PC-3 (cell line): ENCODE measurements around the gene SOX30. TPM values are rescaled to one million over a fixed set of nuclear protein-coding genes. Genes with fewer than 3 reads are reported as not detected.
A peak's percentile ranks its signal among the peaks of the same experiment; 100 is the strongest.

Source experiments
- ATAC-seq: fragments of 200-7000 bp; cut with Tn5 transposase; 2 replicates; pipeline ENCODE4 v1.9.1; 2020; ENCODE audit warnings: mild to moderate bottlenecking, moderate library complexity
- BruUV-seq: library from RNA; stranded (reverse); fragments of 400-500 nt; replicated peaks from 2 replicates; lab custom pipeline; 2021; lab: Mats Ljungman, UMichigan
- CTCF ChIA-PET: fragments of 300-600 bp; sonication (Branson Sonifier 250); formaldehyde crosslinking; loops from one replicate; lab custom pipeline; 2022; ENCODE audit warnings: antibody characterized with exemption; lab: Charles Lee
- POLR2A ChIA-PET: fragments of 300-600 bp; sonication (Branson Sonifier 250); formaldehyde crosslinking; loops from one replicate; lab custom pipeline; 2022; ENCODE audit warnings: antibody characterized with exemption; ENCODE audit not compliant: unreplicated experiment; lab: Charles Lee
- DNase-seq: peaks from one replicate; pipeline ENCODE4 v3.0.0-alpha.2; 2015
- H2AFZ ChIP-seq: fragments of 300-600 bp; sonication (generic); 2 replicates; pipeline ENCODE4 v1.6.0; 2016; ENCODE audit warnings: antibody characterized with exemption, low read length
- H3F3A ChIP-seq: fragments of 300-600 bp; sonication (generic); one replicate; pipeline ENCODE4 v1.6.0; 2017; ENCODE audit warnings: antibody characterized with exemption, low read length, control low read depth, mild to moderate bottlenecking; ENCODE audit not compliant: unreplicated experiment
- H3K27ac ChIP-seq: fragments of 300-600 bp; sonication (generic); 2 replicates; pipeline ENCODE4 v1.5.1; 2016; ENCODE audit warnings: mild to moderate bottlenecking, low read length
- H3K27me3 ChIP-seq: fragments of 300-600 bp; sonication (generic); 2 replicates; pipeline ENCODE4 v1.6.1; 2016; ENCODE audit warnings: low read length, mixed read lengths
- H3K36me3 ChIP-seq: fragments of 300-600 bp; sonication (generic); 2 replicates; pipeline ENCODE4 v1.6.1; 2016; ENCODE audit warnings: low read depth, mixed run types, low read length, mixed read lengths
- H3K4me1 ChIP-seq: fragments of 300-600 bp; sonication (generic); 2 replicates; pipeline ENCODE4 v1.5.1; 2016; ENCODE audit warnings: low read length; ENCODE audit not compliant: insufficient read depth
- H3K4me2 ChIP-seq: fragments of 300-600 bp; sonication (generic); 2 replicates; pipeline ENCODE4 v1.6.0; 2016; ENCODE audit warnings: low read length
- H3K4me3 ChIP-seq: fragments of 300-600 bp; sonication (generic); 2 replicates; pipeline ENCODE4 v1.5.1; 2016; ENCODE audit warnings: mild to moderate bottlenecking, low read length, mixed read lengths
- H3K79me2 ChIP-seq: fragments of 300-600 bp; sonication (generic); 2 replicates; pipeline ENCODE4 v1.6.1; 2017; ENCODE audit warnings: low read length, mixed read lengths
- H3K9ac ChIP-seq: fragments of 300-600 bp; sonication (generic); 2 replicates; pipeline ENCODE4 v1.6.0; 2016; ENCODE audit warnings: mild to moderate bottlenecking, low read length
- H3K9me2 ChIP-seq: fragments of 300-600 bp; sonication (generic); replicated peaks from 2 replicates; pipeline ENCODE4 v1.6.1; 2016; ENCODE audit warnings: mixed run types, low read length, mixed read lengths
- H3K9me3 ChIP-seq: fragments of 300-600 bp; sonication (generic); 2 replicates; pipeline ENCODE4 v1.6.1; 2016; ENCODE audit warnings: low read length, mixed read lengths
- H4K20me1 ChIP-seq: fragments of 300-600 bp; sonication (generic); 2 replicates; pipeline ENCODE4 v1.6.1; 2016; ENCODE audit warnings: low read length, mixed read lengths
- EZH2 ChIP-seq: fragments of 300-600 bp; sonication (generic); IDR thresholded peaks from one replicate; pipeline ENCODE4 v1.6.1; 2017; ENCODE audit warnings: antibody characterized with exemption, mild to moderate bottlenecking, low read length; ENCODE audit not compliant: unreplicated experiment
- EZH2phosphoT487 ChIP-seq: fragments of 300-600 bp; sonication (generic); IDR thresholded peaks from 2 replicates; pipeline ENCODE4 v1.6.1; 2018; ENCODE audit warnings: mild to moderate bottlenecking, antibody characterized with exemption, low read length, borderline replicate concordance
- intact Hi-C: fragments of 100-400 bp; cut with micrococcal nuclease; formaldehyde crosslinking; loops from 2 replicates; pipeline ENCODE4 v1.9.0; 2023
- total RNA-seq: library from RNA; depleted of rRNA; stranded (reverse); fragments of >200 nt; gene quantifications from 2 replicates; pipeline ENCODE4 v1.2.3, GENCODE V29; 2014
- TF ChIP-seq, protein P1 (sequence below): fragments of 300-600 bp; sonication (generic); conservative IDR thresholded peaks from 2 replicates; pipeline ENCODE4 v1.5.1; 2017; ENCODE audit warnings: antibody characterized with exemption, low read depth, mild to moderate bottlenecking, low read length

Gene SOX30
- total RNA-seq, 1 experiment from 2014 or later, result 0.51 TPM

DNA sequence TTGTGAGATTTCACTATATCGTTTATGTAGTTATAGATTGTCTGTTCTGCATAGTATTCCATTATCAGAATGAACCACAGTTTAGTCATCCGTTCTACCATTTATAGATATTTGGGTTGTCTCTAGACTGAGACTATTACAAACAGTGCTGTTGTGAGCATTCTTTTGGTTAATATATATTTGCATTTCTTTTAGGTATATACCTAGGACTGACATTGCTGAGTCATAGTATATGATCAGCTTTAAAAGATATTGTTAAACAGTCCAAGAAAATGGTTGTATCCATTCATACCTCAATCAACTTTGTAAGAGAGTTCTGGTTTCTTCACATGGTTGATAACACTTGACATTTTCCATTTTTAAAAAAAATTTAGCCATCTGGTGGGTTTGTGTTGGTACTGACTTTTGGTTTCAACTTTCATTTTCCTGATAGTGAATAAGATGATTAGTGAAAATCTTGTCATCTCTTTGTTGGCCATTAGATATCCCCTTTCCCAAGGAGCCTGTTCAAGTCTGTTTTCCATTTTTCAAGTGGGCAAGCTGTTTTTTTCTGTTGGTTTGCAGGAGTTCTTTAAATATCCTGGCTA, 53.8 kb downstream of the SOX30 start:
- H2AFZ ChIP-seq, result peak overlapping the region; percentile 33
- CTCF ChIA-PET, result interaction anchor here (1.1 kb wide), 1 partner anchor 145 kb away, joined by 4 read pairs; the partner anchor contains the start of gene LSM11

DNA sequence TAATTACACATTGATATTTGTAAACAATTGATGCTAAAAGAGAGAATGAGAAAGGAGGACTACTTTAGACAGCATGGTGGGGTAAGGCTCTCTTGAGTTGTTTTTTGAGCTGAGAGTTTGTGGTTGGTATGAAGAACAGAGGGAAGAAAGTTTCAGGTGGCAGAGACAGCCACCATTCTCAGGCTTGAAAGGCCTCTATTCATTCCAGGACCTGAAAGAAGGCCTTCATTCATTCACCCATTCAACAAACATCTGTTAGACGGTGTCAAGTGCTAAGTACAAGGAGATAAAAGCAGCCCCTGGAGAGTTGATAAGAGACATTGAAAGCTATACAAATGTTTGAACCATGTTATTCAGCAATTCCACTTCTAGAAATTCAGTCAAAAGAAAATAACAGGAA, 55.0 kb downstream of the SOX30 start:
- ATAC-seq (no peak), DNase-seq (no peak)
- 0 out of 2 replicates have a peak overlapping the region, but pooled peaks have one; percentile 83 for H3K27ac ChIP-seq
- no peaks in the 10 kb centered on the region for H3K79me2 ChIP-seq
- H3K4me2 ChIP-seq, result no peak overlapping the region
- no peaks in the 10 kb centered on the region for H3K27me3 ChIP-seq
- no peak overlapping the region for H3K9ac ChIP-seq
- H3K4me1 ChIP-seq, result peaks cover 29% of the 10 kb centered on the region
- no peaks in the 10 kb centered on the region for H3K9me2 ChIP-seq
- no peaks in the 10 kb centered on the region for H4K20me1 ChIP-seq
- H3K36me3 ChIP-seq, result no peaks in the 10 kb centered on the region
- no peaks in the 10 kb centered on the region for H3K9me3 ChIP-seq
- intact Hi-C loops, result no loop called here
- no peaks in the 10 kb centered on the region for H3F3A ChIP-seq
- peak overlapping the region; percentile 11; the same call in 1 of the 2 replicates for H2AFZ ChIP-seq
- ChIA-PET POLR2A (interaction anchor here (0.6 kb wide), 1 partner anchor 11 kb away, joined by 4 read pairs; no protein-coding TSS in a partner anchor), CTCF (interaction anchor here (1.1 kb wide), 1 partner anchor 146 kb away, joined by 4 read pairs; the partner anchor contains the start of gene LSM11)
- no peak overlapping the region for H3K4me3 ChIP-seq
- TF ChIP-seq EZH2, result no peak
- TF ChIP-seq, protein P1, sequence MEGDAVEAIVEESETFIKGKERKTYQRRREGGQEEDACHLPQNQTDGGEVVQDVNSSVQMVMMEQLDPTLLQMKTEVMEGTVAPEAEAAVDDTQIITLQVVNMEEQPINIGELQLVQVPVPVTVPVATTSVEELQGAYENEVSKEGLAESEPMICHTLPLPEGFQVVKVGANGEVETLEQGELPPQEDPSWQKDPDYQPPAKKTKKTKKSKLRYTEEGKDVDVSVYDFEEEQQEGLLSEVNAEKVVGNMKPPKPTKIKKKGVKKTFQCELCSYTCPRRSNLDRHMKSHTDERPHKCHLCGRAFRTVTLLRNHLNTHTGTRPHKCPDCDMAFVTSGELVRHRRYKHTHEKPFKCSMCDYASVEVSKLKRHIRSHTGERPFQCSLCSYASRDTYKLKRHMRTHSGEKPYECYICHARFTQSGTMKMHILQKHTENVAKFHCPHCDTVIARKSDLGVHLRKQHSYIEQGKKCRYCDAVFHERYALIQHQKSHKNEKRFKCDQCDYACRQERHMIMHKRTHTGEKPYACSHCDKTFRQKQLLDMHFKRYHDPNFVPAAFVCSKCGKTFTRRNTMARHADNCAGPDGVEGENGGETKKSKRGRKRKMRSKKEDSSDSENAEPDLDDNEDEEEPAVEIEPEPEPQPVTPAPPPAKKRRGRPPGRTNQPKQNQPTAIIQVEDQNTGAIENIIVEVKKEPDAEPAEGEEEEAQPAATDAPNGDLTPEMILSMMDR, result no peak
- TF ChIP-seq EZH2phosphoT487, result no peak
- no TSS peak for BruUV-seq

More for the DNA sequence above, 53.8 kb downstream of the SOX30 start:
- peaks cover 31% of the 10 kb centered on the region for H3K4me1 ChIP-seq
- H3F3A ChIP-seq, result peaks cover 6% of the 10 kb centered on the region
- no peak overlapping the region for H3K4me3 ChIP-seq
- BruUV-seq, result no TSS peak
- peak overlapping the region; percentile 15 for H3K4me2 ChIP-seq
- no peaks in the 10 kb centered on the region for H3K9me2 ChIP-seq
- H3K27me3 ChIP-seq, result no peaks in the 10 kb centered on the region
- TF ChIP-seq EZH2phosphoT487 (no peak), EZH2 (no peak)
- TF ChIP-seq, protein P1, result no peak
- intact Hi-C loops, result no loop called here
- peak overlapping the region; percentile 83 for H3K27ac ChIP-seq
- ATAC-seq (peak; percentile 50), DNase-seq (peak; percentile 76)
- H4K20me1 ChIP-seq, result no peaks in the 10 kb centered on the region
- no peaks in the 10 kb centered on the region for H3K79me2 ChIP-seq
- H3K9ac ChIP-seq, result peak overlapping the region; percentile 43
- H3K36me3 ChIP-seq, result no peaks in the 10 kb centered on the region
- no peaks in the 10 kb centered on the region for H3K9me3 ChIP-seq
- POLR2A ChIA-PET, result no interaction called here

DNA sequence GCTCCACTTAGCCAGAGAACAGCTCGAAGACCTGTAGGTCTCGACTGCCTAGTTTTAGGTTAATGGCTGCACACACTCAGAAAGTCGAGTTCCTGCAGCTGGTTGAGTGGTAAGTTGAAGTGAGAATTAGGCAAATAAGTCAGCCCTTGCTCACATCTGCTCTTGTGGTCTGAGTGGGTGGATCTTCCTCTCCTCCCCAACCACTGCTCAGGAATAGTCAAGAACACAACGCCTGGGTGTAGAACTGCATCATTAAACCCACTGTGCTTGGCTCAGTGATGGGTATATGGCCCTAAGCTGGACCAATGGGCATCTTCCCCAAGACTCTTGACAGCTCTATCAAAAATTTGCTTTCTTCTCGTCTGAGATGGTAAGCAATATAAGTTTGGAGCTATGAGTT, 55.8 kb downstream of the SOX30 start:
- ChIA-PET CTCF (no interaction called here), POLR2A (no interaction called here)
- ATAC-seq (no peak), DNase-seq (no peak)
- Histone ChIP-seq H3K27ac (no peak overlapping the region), H3K27me3 (no peaks in the 10 kb centered on the region), H3K4me2 (no peak overlapping the region), H3K9me3 (no peaks in the 10 kb centered on the region), H3F3A (no peaks in the 10 kb centered on the region), H3K9ac (no peak overlapping the region), H3K9me2 (no peaks in the 10 kb centered on the region), H2AFZ (no peak overlapping the region), H3K79me2 (no peaks in the 10 kb centered on the region), H3K4me1 (peaks cover 21% of the 10 kb centered on the region), H4K20me1 (no peaks in the 10 kb centered on the region), H3K36me3 (no peaks in the 10 kb centered on the region), H3K4me3 (no peak overlapping the region)
- intact Hi-C loops, result no loop called here
- TF ChIP-seq EZH2 (no peak), EZH2phosphoT487 (no peak)
- TF ChIP-seq, protein P1, result no peak
- BruUV-seq, result no TSS peak
